A549 (cell line): ENCODE results near the gene PROB1. TPM values are rescaled to one million over a fixed set of nuclear protein-coding genes. Genes with fewer than 3 reads are reported as not detected.

ENCODE experiments used
- ATAC-seq, 2 experiments: fragments of 200-7000 bp in 1 of 2; fragments of >200 bp in 1 of 2; cut with Nextera tagmentation in 1 of 2; cut with Tn5 transposase in 1 of 2; 3 replicates each; pipeline versions ENCODE4 v1.8.0 to v1.9.1; 2018 to 2020; ENCODE audit warnings: mild to moderate bottlenecking in 1 of 2, moderate library complexity in 1 of 2
- CTCF ChIA-PET: fragments of 300-600 bp; sonication (Branson Sonifier 250); formaldehyde crosslinking; extraction: SDS; loops from one replicate; lab custom pipeline; 2021; ENCODE audit warnings: antibody characterized with exemption, inconsistent platforms; lab: Yijun Ruan, JAX
- POLR2A ChIA-PET: fragments of 350-600 bp; formaldehyde crosslinking; extraction: SDS; loops from one replicate; lab custom pipeline; 2021; ENCODE audit warnings: antibody characterized with exemption, inconsistent platforms; lab: Yijun Ruan, JAX
- DNase-seq, 2 experiments: peaks; one replicate each; pipeline versions ENCODE4 v3.0.0 to v3.0.0-alpha.2; 2011 to 2016; ENCODE audit warnings: low read depth in 1 of 2, low spot score in 1 of 2
- FAIRE-seq: peaks from 2 replicates; lab custom pipeline; 2011; peaks lifted over from hg19 to GRCh38; lab: Jason Lieb, UNC
- H3K27ac ChIP-seq, 2 experiments: fragments of >200 bp; sonication (Bioruptor Twin); formaldehyde crosslinking; 3 replicates each; pipeline ENCODE4 v1.5.1; 2016 to 2017
- H3K4me1 ChIP-seq: fragments of >200 bp; sonication (Bioruptor Twin); formaldehyde crosslinking; 3 replicates; pipeline ENCODE4 v1.6.1; 2016
- H3K4me2 ChIP-seq: fragments of >200 bp; sonication (Bioruptor Twin); formaldehyde crosslinking; 3 replicates; pipeline ENCODE4 v1.6.1; 2016
- H3K4me3 ChIP-seq: fragments of >200 bp; sonication (Bioruptor Twin); formaldehyde crosslinking; 3 replicates; pipeline ENCODE4 v1.5.1; 2016
- H3K9me3 ChIP-seq: fragments of >200 bp; sonication (Bioruptor Twin); formaldehyde crosslinking; 3 replicates; pipeline ENCODE4 v1.6.1; 2016
- BHLHE40 ChIP-seq: IDR thresholded peaks from 2 replicates; pipeline ENCODE4 v1.6.1; 2012; ENCODE audit warnings: low read depth, low read length, inconsistent platforms
- CEBPB ChIP-seq, 2 experiments: fragments of >200 bp in 1 of 2; sonication (Bioruptor Twin) in 1 of 2; formaldehyde crosslinking in 1 of 2; IDR thresholded peaks; 2 replicates each; pipeline ENCODE4 v1.6.1; 2012 to 2016
- HOXB13 ChIP-seq: fragments of 250-450 bp; sonication (Bioruptor Pico); IDR thresholded peaks from 2 replicates; pipeline ENCODE4 v1.5.0; 2020; ENCODE audit warnings: low read depth, mild to moderate bottlenecking, moderate library complexity
- HOXB5 ChIP-seq: fragments of 250-450 bp; sonication (Bioruptor Pico); IDR thresholded peaks from 2 replicates; pipeline ENCODE4 v1.5.0; 2020; ENCODE audit warnings: mild to moderate bottlenecking, moderate library complexity
- MAFK ChIP-seq: fragments of 450-650 bp; IDR thresholded peaks from 2 replicates; pipeline ENCODE4 v1.6.1; 2014; ENCODE audit not compliant: partially characterized antibody
- NPAS2 ChIP-seq: fragments of 250-450 bp; sonication (Bioruptor Pico); IDR thresholded peaks from 2 replicates; pipeline ENCODE4 v1.8.0; 2022; ENCODE audit warnings: mild to moderate bottlenecking, moderate library complexity, borderline replicate concordance
- TFCP2L1 ChIP-seq: fragments of 250-450 bp; sonication (Bioruptor Pico); IDR thresholded peaks from 2 replicates; pipeline ENCODE4 v1.5.0; 2021; ENCODE audit warnings: mild to moderate bottlenecking
- ZNF302 ChIP-seq: fragments of 250-450 bp; sonication (Bioruptor Pico); IDR thresholded peaks from 2 replicates; pipeline ENCODE4 v1.9.0; 2021; ENCODE audit warnings: inconsistent platforms, mild to moderate bottlenecking, moderate library complexity
- ZSCAN20 ChIP-seq: fragments of 250-450 bp; sonication (Bioruptor Pico); IDR thresholded peaks from 2 replicates; pipeline ENCODE4 v1.8.0; 2022; ENCODE audit warnings: mild to moderate bottlenecking, moderate library complexity
- WGBS: methylation state at CpG from one replicate; pipeline ENCODE4 v1.1.6; 2017; ENCODE audit errors: missing lambda C conversion rate; 5-methylcytosine and 5-hydroxymethylcytosine counted together
- polyA plus RNA-seq, 4 experiments: library from polyadenylated mRNA; depleted of rRNA in 3 of 4; stranded (reverse); fragments of >200 nt; fragmentation: RNase III in 1 of 4; extraction: RNeasy Plus Mini Kit Qiagen cat#74134 plus additional on column Dnase treatment in 1 of 4; gene quantifications; 2 replicates in 3 of 4; 3 replicates in 1 of 4; pipeline ENCODE4 v1.2.3, GENCODE V29; 2011 to 2017

The PROB1 gene
- polyA plus RNA-seq, 2 of the 4 experiments (the other 2 are of a cell fraction): 0.23 to 0.48 TPM

DNA sequence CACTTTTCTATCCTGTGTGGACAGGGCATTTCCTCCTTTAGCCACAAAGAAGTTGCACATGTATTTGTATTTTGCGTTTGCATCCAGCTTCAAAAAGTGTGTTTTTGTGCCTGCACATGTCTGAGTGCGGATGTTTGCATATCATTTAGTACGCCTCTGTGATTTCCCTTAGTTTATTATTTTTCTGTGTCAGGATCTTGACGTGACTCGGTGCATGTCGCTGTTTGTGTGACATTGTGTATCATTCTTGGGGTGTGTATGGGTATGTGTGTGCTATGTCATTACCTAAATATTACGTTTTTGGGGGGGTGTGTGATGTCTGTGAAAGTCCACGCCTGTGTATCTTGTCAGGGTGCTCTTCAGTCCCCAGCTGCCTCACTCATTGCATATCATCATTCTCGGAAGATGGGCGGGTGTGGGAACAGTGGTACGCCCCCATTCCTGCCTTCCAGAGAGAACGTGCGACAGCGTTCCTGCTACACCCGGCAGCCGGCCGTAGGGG is 53.7 kb downstream of the PROB1 start:
- H3K4me2 ChIP-seq: peak overlapping the region; percentile 94
- peak overlapping the region; percentile 81 for H3K4me3 ChIP-seq
- WGBS: 9% methylated on average over 14 of the region's 17 CpGs
- H3K4me1 ChIP-seq: peaks cover 19% of the 10 kb centered on the region; the same call in 2 of the 3 replicates
- peak overlapping the region; percentile 90 to 91; a peak in 5 of 6 replicates for H3K27ac ChIP-seq
- no peak for TF ChIP-seq CEBPB (IDR thresholded peaks at IDR 0.05)
- peak; percentile 3 for TF ChIP-seq MAFK
- TF ChIP-seq ZSCAN20: no peak
- no peak for TF ChIP-seq ZNF302
- no peak for TF ChIP-seq HOXB13 (CRISPR knock-in tag)
- no peak for TF ChIP-seq HOXB5 (CRISPR knock-in tag)
- TF ChIP-seq TFCP2L1 (CRISPR knock-in tag): no peak
- TF ChIP-seq NPAS2 (CRISPR knock-in tag): no peak
- TF ChIP-seq BHLHE40: peak; percentile 78; the same call in 1 of the 2 replicates
- POLR2A ChIA-PET: interaction anchor here (1.1 to 2.7 kb wide), 9 partner anchors 9 to 67 kb away, joined by 3 to 38 read pairs (median 8); partner anchors contain the start of gene MATR3
- no peaks in the 10 kb centered on the region for H3K9me3 ChIP-seq
- DNase-seq (no peak), FAIRE-seq (no peak), ATAC-seq (peak in 1 of 2 experiments; percentile 92; a peak in 4 of 6 replicates)
- CTCF ChIA-PET: interaction anchor here (0.8 to 2.7 kb wide), 17 partner anchors 9 to 522 kb away, joined by 3 to 17 read pairs (median 5); no protein-coding TSS in a partner anchor

Other genes with a start within 250 kb of the PROB1 start
- gene SIL1, start 196.7 kb downstream of the PROB1 start, polyA plus RNA-seq (2011; rRNA removed): 28.5 and 45.5 TPM in 2 replicates
- 23.0 to 31.7 TPM (median 27.6 TPM) in 3 replicates for gene SIL1, start 196.7 kb downstream of the PROB1 start, polyA plus RNA-seq (2017; fragmentation: RNase III; extraction: RNeasy Plus Mini Kit Qiagen cat#74134 plus additional on column Dnase treatment)
- gene MATR3, start 101.4 kb downstream of the PROB1 start, polyA plus RNA-seq (2011; rRNA removed): 157 and 178 TPM in 2 replicates
- gene MATR3, start 101.4 kb downstream of the PROB1 start, polyA plus RNA-seq (2017; fragmentation: RNase III; extraction: RNeasy Plus Mini Kit Qiagen cat#74134 plus additional on column Dnase treatment): 181 to 189 TPM (median 187 TPM) in 3 replicates
- 91.4 and 128 TPM in 2 replicates for gene PAIP2, start 53.2 kb downstream of the PROB1 start, polyA plus RNA-seq (2011; rRNA removed)
- gene PAIP2, start 53.2 kb downstream of the PROB1 start, polyA plus RNA-seq (2017; fragmentation: RNase III; extraction: RNeasy Plus Mini Kit Qiagen cat#74134 plus additional on column Dnase treatment): 95.3 to 109 TPM (median 98.2 TPM) in 3 replicates
- 7.7 and 9.5 TPM in 2 replicates for gene SLC23A1, start 11.8 kb downstream of the PROB1 start, polyA plus RNA-seq (2011; rRNA removed)
- gene SLC23A1, start 11.8 kb downstream of the PROB1 start, polyA plus RNA-seq (2017; fragmentation: RNase III; extraction: RNeasy Plus Mini Kit Qiagen cat#74134 plus additional on column Dnase treatment): 4.0 to 5.1 TPM (median 4.3 TPM) in 3 replicates
- gene MZB1, start 5.2 kb downstream of the PROB1 start, polyA plus RNA-seq (2011; rRNA removed): 0.09 TPM in 1 of 2 replicates, not detected in the other
- 0.09 to 0.14 TPM in 2 of 3 replicates, not detected in the other for gene MZB1, start 5.2 kb downstream of the PROB1 start, polyA plus RNA-seq (2017; fragmentation: RNase III; extraction: RNeasy Plus Mini Kit Qiagen cat#74134 plus additional on column Dnase treatment)
- 4.5 and 5.7 TPM in 2 replicates for gene SPATA24, start 9.0 kb upstream of the PROB1 start, polyA plus RNA-seq (2011; rRNA removed)
- gene SPATA24, start 9.0 kb upstream of the PROB1 start, polyA plus RNA-seq (2017; fragmentation: RNase III; extraction: RNeasy Plus Mini Kit Qiagen cat#74134 plus additional on column Dnase treatment): 6.9 to 7.5 TPM (median 7.0 TPM) in 3 replicates
- 5.3 TPM in 2 replicates for gene DNAJC18, start 44.4 kb upstream of the PROB1 start, polyA plus RNA-seq (2011; rRNA removed)
- 4.2 to 6.1 TPM (median 5.3 TPM) in 3 replicates for gene DNAJC18, start 44.4 kb upstream of the PROB1 start, polyA plus RNA-seq (2017; fragmentation: RNase III; extraction: RNeasy Plus Mini Kit Qiagen cat#74134 plus additional on column Dnase treatment)
- not detected in 2 replicates for gene ECSCR, start 67.6 kb upstream of the PROB1 start, polyA plus RNA-seq (2011; rRNA removed)
- not detected in 3 replicates for gene ECSCR, start 67.6 kb upstream of the PROB1 start, polyA plus RNA-seq (2017; fragmentation: RNase III; extraction: RNeasy Plus Mini Kit Qiagen cat#74134 plus additional on column Dnase treatment)
- not detected in 2 replicates for gene SMIM33, start 75.9 kb upstream of the PROB1 start, polyA plus RNA-seq (2011; rRNA removed)
- not detected in 3 replicates for gene SMIM33, start 75.9 kb upstream of the PROB1 start, polyA plus RNA-seq (2017; fragmentation: RNase III; extraction: RNeasy Plus Mini Kit Qiagen cat#74134 plus additional on column Dnase treatment)
- gene STING1, start 87.7 kb upstream of the PROB1 start, polyA plus RNA-seq (2011; rRNA removed): 0.57 and 0.72 TPM in 2 replicates
- 0.61 to 0.92 TPM (median 0.76 TPM) in 3 replicates for gene STING1, start 87.7 kb upstream of the PROB1 start, polyA plus RNA-seq (2017; fragmentation: RNase III; extraction: RNeasy Plus Mini Kit Qiagen cat#74134 plus additional on column Dnase treatment)
- 74.8 and 92.9 TPM in 2 replicates for gene UBE2D2, start 166.2 kb upstream of the PROB1 start, polyA plus RNA-seq (2011; rRNA removed)
- gene UBE2D2, start 166.2 kb upstream of the PROB1 start, polyA plus RNA-seq (2017; fragmentation: RNase III; extraction: RNeasy Plus Mini Kit Qiagen cat#74134 plus additional on column Dnase treatment): 114 to 116 TPM (median 115 TPM) in 3 replicates